Mammary epithelial cell (primary cell): Measurements from ENCODE around the gene FTHL17.

Source experiments
- EZH2 ChIP-seq: IDR thresholded peaks from 2 replicates; pipeline ENCODE4 v1.6.1; 2012; ENCODE audit warnings: low read length, inconsistent platforms, borderline replicate concordance
- TF ChIP-seq, protein P1 (sequence below), 2 donors: IDR thresholded peaks in 1 of 2; conservative IDR thresholded peaks in 1 of 2; 2 replicates each; pipeline ENCODE4 v1.5.1; 2011 to 2012; ENCODE audit warnings: inconsistent platforms in 2 of 2, low read length in 2 of 2, mild to moderate bottlenecking in 2 of 2, control low read depth in 1 of 2, low read depth in 1 of 2; ENCODE audit not compliant: insufficient read depth in 1 of 2; ENCODE audit errors: extremely low read depth in 1 of 2

DNA sequence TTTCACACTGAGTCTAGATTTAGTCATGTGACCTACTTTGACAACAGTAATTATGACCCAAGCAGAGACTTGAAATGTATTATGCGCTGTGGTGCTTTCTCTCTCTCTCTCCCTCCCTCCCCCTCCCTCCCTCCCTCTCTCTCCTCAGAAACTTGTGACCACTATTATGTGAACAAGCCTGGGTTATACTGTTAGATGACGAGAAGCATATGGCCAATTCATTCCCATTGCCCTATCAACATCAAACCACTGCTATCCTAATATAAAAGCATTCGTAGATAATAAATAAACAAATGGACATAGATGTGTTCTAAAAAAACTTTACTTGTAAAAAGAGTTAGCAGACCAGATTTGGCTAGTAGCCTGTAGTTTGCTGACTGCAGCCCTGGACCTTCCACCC lies 18.2 kb downstream of the FTHL17 start:
- TF ChIP-seq EZH2, result no peak
- TF ChIP-seq, protein P1, sequence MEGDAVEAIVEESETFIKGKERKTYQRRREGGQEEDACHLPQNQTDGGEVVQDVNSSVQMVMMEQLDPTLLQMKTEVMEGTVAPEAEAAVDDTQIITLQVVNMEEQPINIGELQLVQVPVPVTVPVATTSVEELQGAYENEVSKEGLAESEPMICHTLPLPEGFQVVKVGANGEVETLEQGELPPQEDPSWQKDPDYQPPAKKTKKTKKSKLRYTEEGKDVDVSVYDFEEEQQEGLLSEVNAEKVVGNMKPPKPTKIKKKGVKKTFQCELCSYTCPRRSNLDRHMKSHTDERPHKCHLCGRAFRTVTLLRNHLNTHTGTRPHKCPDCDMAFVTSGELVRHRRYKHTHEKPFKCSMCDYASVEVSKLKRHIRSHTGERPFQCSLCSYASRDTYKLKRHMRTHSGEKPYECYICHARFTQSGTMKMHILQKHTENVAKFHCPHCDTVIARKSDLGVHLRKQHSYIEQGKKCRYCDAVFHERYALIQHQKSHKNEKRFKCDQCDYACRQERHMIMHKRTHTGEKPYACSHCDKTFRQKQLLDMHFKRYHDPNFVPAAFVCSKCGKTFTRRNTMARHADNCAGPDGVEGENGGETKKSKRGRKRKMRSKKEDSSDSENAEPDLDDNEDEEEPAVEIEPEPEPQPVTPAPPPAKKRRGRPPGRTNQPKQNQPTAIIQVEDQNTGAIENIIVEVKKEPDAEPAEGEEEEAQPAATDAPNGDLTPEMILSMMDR (conservative IDR thresholded peaks at IDR 0.05 in 1 of 2, IDR thresholded peaks at IDR 0.05 in 1 of 2; ENCODE audit: extremely low read depth in 1 of 2, insufficient read depth in 1 of 2, low read depth in 1 of 2, low read length in 2 of 2), result no peak
